ENCODE data around the gene PCCB. TPM values are rescaled to one million over a fixed set of nuclear protein-coding genes. Genes with fewer than 3 reads are reported as not detected.

The PCCB gene
- total and polyA plus RNA-seq, 2 donors from 2014 or later, result 37.1 to 90.0 TPM

GRCh38 chr3:136249091-136249490 is 1.0 kb upstream of the PCCB start:
- Histone ChIP-seq H3K9ac (ENCODE audit: low read length in 3 of 3) (no peak overlapping the region), H3K27ac (ENCODE audit: low read depth in 2 of 2, low read length in 2 of 2) (no peak overlapping the region), H3K4me1 (ENCODE audit: control insufficient read depth in 2 of 3, insufficient read depth in 2 of 3, low read depth in 1 of 3, low read length in 3 of 3) (peaks cover 0 to 8% (median 4%) of the 10 kb centered on the region in 3 donors), H3K36me3 (ENCODE audit: control insufficient read depth in 2 of 3, insufficient read depth in 3 of 3, low read length in 3 of 3) (no peaks in the 10 kb centered on the region), H3K4me3 (ENCODE audit: low read length in 3 of 3) (no peak overlapping the region), H3K9me3 (ENCODE audit: control insufficient read depth in 2 of 3, insufficient read depth in 1 of 3, low read length in 3 of 3) (no peaks in the 10 kb centered on the region), H3K27me3 (ENCODE audit: control insufficient read depth, insufficient read depth, low read length) (no peaks in the 10 kb centered on the region)
- TF ChIP-seq CTCF (IDR thresholded peaks at IDR 0.05; ENCODE audit: borderline replicate concordance, extremely low read depth, insufficient read depth), result no peak
- no peak for DNase-seq
- intact Hi-C loops (cut with DNase I), result no loop called here
- no peak for FAIRE-seq

- Histone ChIP-seq H3K4me3 (ENCODE audit: low read length in 3 of 3) (peak overlapping the region; percentile 71 to 76 (median 72)), H3K9me3 (ENCODE audit: control insufficient read depth in 2 of 3, insufficient read depth in 1 of 3, low read length in 3 of 3) (no peaks in the 10 kb centered on the region), H3K4me1 (ENCODE audit: control insufficient read depth in 2 of 3, insufficient read depth in 2 of 3, low read depth in 1 of 3, low read length in 3 of 3) (peaks cover 0 to 8% (median 4%) of the 10 kb centered on the region in 3 donors), H3K36me3 (ENCODE audit: control insufficient read depth in 2 of 3, insufficient read depth in 3 of 3, low read length in 3 of 3) (no peaks in the 10 kb centered on the region), H3K9ac (ENCODE audit: low read length in 3 of 3) (peak overlapping the region in 2 of 3 donors; percentile 68 to 87), H3K27ac (ENCODE audit: low read depth in 2 of 2, low read length in 2 of 2) (peak overlapping the region; percentile 82 to 84), H3K27me3 (ENCODE audit: control insufficient read depth, insufficient read depth, low read length) (no peaks in the 10 kb centered on the region)
- DNase-seq (peak in 1 of 5 donors; percentile 47), FAIRE-seq (no peak)
- TF ChIP-seq CTCF (IDR thresholded peaks at IDR 0.05; ENCODE audit: borderline replicate concordance, extremely low read depth, insufficient read depth), result no peak
- intact Hi-C loops (cut with DNase I), result no loop called here
These were observed 547 bp upstream of the PCCB start for GRCh38 chr3:136249593-136249992.

- no peaks in the 10 kb centered on the region for H3K27me3 ChIP-seq (ENCODE audit: control insufficient read depth, insufficient read depth, low read length)
- peak overlapping the region in 2 of 3 donors; percentile 43 to 68 for H3K9ac ChIP-seq (ENCODE audit: low read length in 3 of 3)
- no peak for FAIRE-seq
- DNase-seq, result peak; percentile 61 to 85 (median 74)
- no peaks in the 10 kb centered on the region for H3K9me3 ChIP-seq (ENCODE audit: control insufficient read depth in 2 of 3, insufficient read depth in 1 of 3, low read length in 3 of 3)
- peak; percentile 17 for TF ChIP-seq CTCF (IDR thresholded peaks at IDR 0.05; ENCODE audit: borderline replicate concordance, extremely low read depth, insufficient read depth)
- peak overlapping the region; percentile 71 to 76 (median 72) for H3K4me3 ChIP-seq (ENCODE audit: low read length in 3 of 3)
- peak overlapping the region; percentile 82 to 84 for H3K27ac ChIP-seq (ENCODE audit: low read depth in 2 of 2, low read length in 2 of 2)
- peaks cover 0 to 9% (median 8%) of the 10 kb centered on the region in 3 donors for H3K4me1 ChIP-seq (ENCODE audit: control insufficient read depth in 2 of 3, insufficient read depth in 2 of 3, low read depth in 1 of 3, low read length in 3 of 3)
- intact Hi-C loops (cut with DNase I), result no loop called here
- no peaks in the 10 kb centered on the region for H3K36me3 ChIP-seq (ENCODE audit: control insufficient read depth in 2 of 3, insufficient read depth in 3 of 3, low read length in 3 of 3)
These were observed 842 bp downstream of the PCCB start for GRCh38 chr3:136250903-136251460.
